Effector memory CD4-positive, alpha-beta T cell (primary cell): ENCODE results near the gene FBXO3.

ENCODE experiments used
- DNase-seq, 3 donors: peaks; one replicate each; pipeline ENCODE4 v3.0.0-alpha.2; 2020
- H3K27ac ChIP-seq: 2 replicates; pipeline ENCODE4 v1.7.0; 2013; ENCODE audit warnings: mild to moderate bottlenecking, low read length, moderate library complexity; ENCODE audit not compliant: insufficient read depth, poor library complexity, severe bottlenecking
- H3K27me3 ChIP-seq: replicated peaks from 2 replicates; pipeline ENCODE4 v1.7.0; 2013; ENCODE audit warnings: mild to moderate bottlenecking, low read length; ENCODE audit not compliant: insufficient read depth, control insufficient read depth, poor library complexity, severe bottlenecking
- H3K36me3 ChIP-seq: 2 replicates; pipeline ENCODE4 v1.7.0; 2013; ENCODE audit warnings: mild to moderate bottlenecking, low read length, moderate library complexity; ENCODE audit not compliant: control insufficient read depth, insufficient read depth
- H3K4me1 ChIP-seq: 2 replicates; pipeline ENCODE4 v1.7.0; 2013; ENCODE audit warnings: low read length, mild to moderate bottlenecking; ENCODE audit not compliant: control insufficient read depth, insufficient read depth, poor library complexity, severe bottlenecking
- H3K4me3 ChIP-seq: 2 replicates; pipeline ENCODE4 v1.7.0; 2013; ENCODE audit warnings: low read length, low read depth, mild to moderate bottlenecking; ENCODE audit not compliant: insufficient read depth, poor library complexity, severe bottlenecking
- H3K9me3 ChIP-seq: 2 replicates; pipeline ENCODE4 v1.7.0; 2013; ENCODE audit warnings: mild to moderate bottlenecking, low read length, moderate library complexity; ENCODE audit not compliant: control insufficient read depth

FBXO3 gene

GRCh38 chr11:33696931-33697638 lies 77.2 kb downstream of the FBXO3 start:
- no peaks in the 10 kb centered on the region for H3K27me3 ChIP-seq
- H3K36me3 ChIP-seq = no peaks in the 10 kb centered on the region
- H3K4me1 ChIP-seq = peaks cover 12% of the 10 kb centered on the region

GRCh38 chr11:33696411-33696810 lies 77.9 kb downstream of the FBXO3 start:
- Histone ChIP-seq H3K4me1 (peaks cover 10% of the 10 kb centered on the region), H3K27ac (no peak overlapping the region), H3K36me3 (no peaks in the 10 kb centered on the region), H3K4me3 (no peak overlapping the region), H3K27me3 (no peaks in the 10 kb centered on the region), H3K9me3 (no peaks in the 10 kb centered on the region)
- DNase-seq = no peak

More at GRCh38 chr11:33696931-33697638, 77.2 kb downstream of the FBXO3 start:
- Histone ChIP-seq H3K4me3 (no peak overlapping the region), H3K9me3 (no peaks in the 10 kb centered on the region), H3K27ac (no peak overlapping the region)
- DNase-seq = no peak

- Histone ChIP-seq H3K4me1 (peaks cover 4% of the 10 kb centered on the region), H3K9me3 (no peaks in the 10 kb centered on the region), H3K27ac (no peak overlapping the region), H3K36me3 (no peaks in the 10 kb centered on the region), H3K4me3 (no peak overlapping the region), H3K27me3 (no peaks in the 10 kb centered on the region)
- no peak for DNase-seq
Measured at GRCh38 chr11:33695051-33695566, 79.2 kb downstream of the FBXO3 start.

GRCh38 chr11:33694346-33695050 lies 79.8 kb downstream of the FBXO3 start:
- Histone ChIP-seq H3K9me3 (no peaks in the 10 kb centered on the region), H3K4me3 (no peak overlapping the region), H3K27ac (no peak overlapping the region), H3K27me3 (no peaks in the 10 kb centered on the region), H3K36me3 (no peaks in the 10 kb centered on the region), H3K4me1 (no peaks in the 10 kb centered on the region)
- no peak for DNase-seq

- Histone ChIP-seq H3K9me3 (no peaks in the 10 kb centered on the region), H3K4me3 (no peak overlapping the region), H3K27ac (no peak overlapping the region), H3K36me3 (no peaks in the 10 kb centered on the region), H3K4me1 (no peaks in the 10 kb centered on the region), H3K27me3 (no peaks in the 10 kb centered on the region)
- DNase-seq = no peak
Measured at GRCh38 chr11:33692541-33692940, 81.8 kb downstream of the FBXO3 start.

GRCh38 chr11:33692013-33692504 lies 82.3 kb downstream of the FBXO3 start:
- DNase-seq = no peak
- no peak overlapping the region for H3K27ac ChIP-seq
- no peak overlapping the region for H3K4me3 ChIP-seq
- no peaks in the 10 kb centered on the region for H3K36me3 ChIP-seq
- H3K27me3 ChIP-seq = no peaks in the 10 kb centered on the region
- no peaks in the 10 kb centered on the region for H3K9me3 ChIP-seq
- H3K4me1 ChIP-seq = no peaks in the 10 kb centered on the region

GRCh38 chr11:33691066-33691864 lies 83.1 kb downstream of the FBXO3 start:
- H3K36me3 ChIP-seq = no peaks in the 10 kb centered on the region
- DNase-seq = no peak
- no peaks in the 10 kb centered on the region for H3K4me1 ChIP-seq
- no peak overlapping the region for H3K4me3 ChIP-seq
- H3K27ac ChIP-seq = no peak overlapping the region
- no peaks in the 10 kb centered on the region for H3K9me3 ChIP-seq
- H3K27me3 ChIP-seq = no peaks in the 10 kb centered on the region
